Hepatic stellate cell (primary cell): Measurements from ENCODE around the gene CAMK2A.

Source experiments
- DNase-seq: peaks from one replicate; pipeline ENCODE4 v3.0.0; 2011; ENCODE audit warnings: low spot score

Gene CAMK2A

DNA sequence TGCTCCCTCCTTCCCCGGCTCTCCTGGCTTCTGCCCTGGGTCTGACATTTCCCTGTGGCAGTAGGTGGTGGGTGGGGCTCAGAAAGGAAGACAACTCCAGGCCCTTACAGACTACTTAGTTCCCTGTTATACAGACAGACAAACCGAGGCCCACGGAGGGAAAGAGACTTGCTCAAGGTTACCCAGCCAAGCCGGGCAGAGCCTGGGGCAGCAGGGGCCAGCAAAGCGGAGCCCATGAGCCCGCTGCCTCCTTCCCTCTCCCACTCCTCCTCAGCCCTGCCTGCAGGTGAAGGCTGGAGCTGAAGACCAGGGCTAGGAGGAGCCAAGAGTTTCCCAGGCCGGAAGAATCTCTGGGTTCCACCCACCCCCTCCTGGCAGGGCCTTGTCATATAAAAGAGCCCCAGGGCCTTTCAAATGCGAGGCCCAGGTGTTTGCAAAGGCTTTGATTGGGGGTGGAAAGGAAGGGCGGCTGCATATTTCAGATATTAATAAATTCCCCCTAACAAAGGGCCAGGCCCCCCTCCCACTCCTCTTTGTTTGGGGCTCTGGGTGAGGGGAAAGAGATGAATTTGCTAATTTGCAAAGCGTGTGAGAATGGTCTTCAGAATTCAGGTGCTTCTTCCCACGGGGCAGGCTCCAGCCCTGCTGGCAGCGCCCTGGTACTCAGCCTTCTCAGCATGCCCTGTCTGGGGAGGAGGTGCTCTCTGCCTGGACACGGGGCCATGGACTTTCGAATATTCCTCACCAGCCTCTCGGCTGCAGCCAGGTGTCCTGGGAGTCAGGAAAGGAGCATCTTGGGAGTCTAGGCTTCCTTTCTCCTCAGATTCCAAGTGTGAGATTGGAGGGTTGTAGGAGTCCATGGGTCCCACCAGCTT is 78.2 kb downstream of the CAMK2A start:
- no peak for DNase-seq

DNA sequence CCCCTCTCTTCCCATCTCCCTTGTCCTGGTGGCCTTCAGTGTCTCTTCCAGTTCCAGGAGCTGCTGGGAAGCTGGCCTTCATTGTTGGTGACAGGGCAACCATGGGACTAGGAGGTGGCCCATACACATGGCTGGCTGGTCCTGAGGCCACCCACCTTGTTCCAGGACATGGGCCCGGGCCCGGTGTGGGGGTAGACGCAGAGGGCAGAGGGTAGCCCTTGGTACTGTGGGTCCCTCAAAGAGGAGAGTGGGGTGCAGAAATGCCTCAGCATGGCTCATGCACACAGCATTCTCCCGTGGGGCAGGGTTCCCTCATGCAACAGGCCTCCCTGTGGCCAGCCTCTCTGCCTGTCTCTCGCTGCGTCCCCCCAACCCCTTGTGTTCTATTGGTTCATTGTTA is 78.9 kb downstream of the CAMK2A start:
- no peak for DNase-seq

- DNase-seq, result peak; percentile 97
Measured at GRCh38 chr5:150209099-150209635, 80.4 kb downstream of the CAMK2A start.

GRCh38 chr5:150208187-150209098 is 81.1 kb downstream of the CAMK2A start:
- DNase-seq, result peak; percentile 91

GRCh38 chr5:150206779-150207115 is 82.8 kb downstream of the CAMK2A start:
- no peak for DNase-seq

- no peak for DNase-seq
Measured at GRCh38 chr5:150206098-150206778, 83.3 kb downstream of the CAMK2A start.

DNA sequence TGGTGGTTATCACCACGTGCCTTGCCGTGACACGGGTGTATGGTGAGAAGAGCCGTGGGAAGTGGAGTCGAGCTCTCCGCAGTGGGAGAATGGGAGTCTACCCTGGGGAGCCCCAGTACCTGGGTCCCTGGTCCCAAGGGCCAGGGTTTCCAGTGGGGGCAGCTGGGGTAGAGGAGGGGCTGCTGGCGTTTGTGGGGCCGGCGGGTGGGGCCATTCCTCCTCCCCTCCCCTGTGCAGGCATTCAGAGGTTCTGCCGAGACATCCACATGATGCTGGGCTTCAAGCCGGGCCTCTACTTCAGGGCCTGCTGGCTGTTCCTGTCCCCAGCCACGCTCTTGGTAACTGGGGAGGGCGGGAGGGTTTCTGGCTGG is 85.0 kb downstream of the CAMK2A start:
- DNase-seq, result no peak

GRCh38 chr5:150203832-150204589 is 85.6 kb downstream of the CAMK2A start:
- DNase-seq, result no peak

DNA sequence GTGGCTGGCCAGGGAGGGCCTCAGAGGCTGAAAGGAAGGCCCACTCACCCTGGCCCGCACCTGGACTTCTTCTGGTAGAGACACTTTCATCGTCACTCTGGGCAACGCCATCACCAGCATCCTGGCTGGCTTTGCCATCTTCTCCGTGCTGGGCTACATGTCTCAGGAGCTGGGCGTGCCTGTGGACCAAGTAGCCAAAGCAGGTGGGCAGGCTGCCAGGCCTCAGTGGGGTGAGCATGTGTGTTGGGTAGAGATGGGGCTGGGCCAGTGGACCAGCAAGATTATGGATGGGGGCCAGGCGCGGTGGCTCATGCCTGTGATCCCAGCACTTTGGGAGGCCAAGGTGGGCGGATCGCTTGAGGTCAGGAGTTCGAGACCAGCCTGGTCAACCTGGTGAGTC is 87.1 kb downstream of the CAMK2A start:
- no peak for DNase-seq

DNA sequence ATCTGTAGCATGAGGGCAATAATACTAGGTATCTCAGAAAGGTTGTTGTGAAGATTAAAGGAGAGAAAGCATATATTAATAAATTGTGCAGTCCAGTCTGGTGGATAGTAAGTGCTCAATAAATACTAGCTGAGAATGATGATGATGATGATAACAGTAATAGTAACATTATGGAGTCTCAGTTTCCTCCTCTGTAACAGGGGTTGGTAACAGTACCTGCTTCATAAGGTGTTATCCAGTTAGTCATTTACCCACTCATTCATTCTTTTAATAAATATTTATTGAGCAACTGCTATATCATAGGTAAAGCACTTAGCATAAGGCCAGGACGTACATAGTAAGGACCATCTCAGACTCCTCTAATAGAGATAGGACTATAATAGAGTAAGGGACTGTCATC is 92.1 kb downstream of the CAMK2A start:
- DNase-seq, result no peak

- no peak for DNase-seq
Measured at GRCh38 chr5:150196986-150197385, 92.6 kb downstream of the CAMK2A start.

DNA sequence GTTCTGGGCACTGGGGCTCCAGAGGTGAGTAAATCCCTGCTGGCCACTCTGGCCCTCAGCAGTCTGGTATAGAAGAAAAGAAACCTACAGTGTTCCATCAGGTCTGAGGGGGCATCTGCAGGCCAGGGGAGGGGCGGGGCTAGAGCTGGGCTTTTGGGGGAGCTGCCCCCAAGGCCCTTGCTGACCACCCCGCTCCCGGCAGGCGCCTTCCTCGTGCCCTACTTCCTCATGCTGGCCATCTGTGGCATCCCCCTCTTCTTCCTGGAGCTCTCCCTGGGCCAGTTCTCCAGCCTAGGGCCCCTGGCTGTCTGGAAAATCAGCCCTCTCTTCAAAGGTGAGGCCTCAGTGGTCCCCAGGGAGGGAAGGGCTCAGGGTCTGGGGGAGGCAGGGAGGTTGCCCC is 93.1 kb downstream of the CAMK2A start:
- no peak for DNase-seq

GRCh38 chr5:150195736-150196485 is 93.7 kb downstream of the CAMK2A start:
- no peak for DNase-seq

GRCh38 chr5:150192462-150192861 is 97.1 kb downstream of the CAMK2A start:
- no peak for DNase-seq

DNA sequence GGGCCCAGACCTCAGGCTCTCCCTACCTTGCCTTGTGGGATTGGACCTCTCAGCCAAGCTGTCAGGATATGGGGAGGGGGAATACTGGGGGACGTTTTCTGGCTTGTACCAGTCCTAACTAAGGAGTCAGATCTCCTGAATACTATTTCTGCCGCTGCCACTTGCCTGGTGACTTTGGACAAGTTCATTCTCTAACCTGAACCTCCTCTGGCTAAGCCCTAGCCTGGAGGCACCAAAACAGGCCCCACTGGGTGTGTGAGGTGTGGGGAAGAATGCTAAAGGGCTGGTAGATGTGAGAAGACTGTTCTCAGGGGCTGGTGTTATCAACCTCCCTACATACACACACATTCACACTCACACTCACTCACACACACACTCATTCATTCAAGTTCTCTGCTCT is 98.6 kb downstream of the CAMK2A start:
- no peak for DNase-seq

DNA sequence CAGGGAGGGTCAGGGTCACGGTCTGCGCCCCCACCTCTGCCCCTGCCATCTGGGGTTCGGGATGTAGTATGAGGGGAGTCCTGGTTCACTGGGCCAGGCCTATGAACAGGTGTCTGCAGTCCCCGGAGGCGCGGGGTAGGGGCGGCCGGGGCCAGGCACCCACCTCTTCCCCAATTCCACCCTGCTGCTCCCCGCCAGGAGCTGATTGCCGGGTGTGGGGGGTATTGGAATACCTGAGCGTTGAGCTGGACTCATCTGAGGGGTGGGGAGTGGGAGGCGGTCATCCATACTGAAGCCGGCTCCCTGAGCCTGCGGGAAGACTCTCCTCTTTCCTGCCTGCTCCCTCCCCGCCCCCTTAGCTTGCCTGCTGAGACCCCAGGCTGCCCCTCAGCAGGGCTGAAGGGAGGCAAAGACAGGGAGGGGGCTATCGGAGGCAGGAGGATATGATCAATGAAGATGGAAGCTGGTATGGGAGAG is 99.0 kb downstream of the CAMK2A start:
- no peak for DNase-seq

GRCh38 chr5:150189728-150190502 is 99.7 kb downstream of the CAMK2A start, which contains the start of gene SLC6A7:
TSS of gene SLC6A7 (plus strand) at chr5:150190062. CDS start at chr5:150190328, 266 bp downstream.
- no peak for DNase-seq

- no peak for DNase-seq
Measured at GRCh38 chr5:150189326-150189725, 100.2 kb downstream of the CAMK2A start.

- no peak for DNase-seq
Measured at GRCh38 chr5:150188146-150188842, 101.3 kb downstream of the CAMK2A start.
